OCI-LY3 (cell line): Measurements from ENCODE around the gene GALNT10.

Experiments
- H2AFZ ChIP-seq: fragments of 200-600, 300-600 bp; shearing (Covaris generic); 2 replicates; pipeline ENCODE4 v1.6.0; 2014; ENCODE audit warnings: antibody characterized with exemption, low read depth, low read length
- H3K27ac ChIP-seq: fragments of 200-600, 300-600 bp; sonication (generic); 2 replicates; pipeline ENCODE4 v1.5.1; 2014; ENCODE audit warnings: mild to moderate bottlenecking, low read length, moderate library complexity, mixed read lengths
- H3K27me3 ChIP-seq: fragments of 200-600, 300-600 bp; sonication (generic); 2 replicates; pipeline ENCODE4 v1.6.1; 2014; ENCODE audit warnings: low read depth, low read length, mixed read lengths
- H3K36me3 ChIP-seq: fragments of 200-600, 300-600 bp; sonication (generic); replicated peaks from 2 replicates; pipeline ENCODE3; 2014; ENCODE audit warnings: low read depth, low read length, mixed read lengths
- H3K4me1 ChIP-seq: fragments of 300-600, 200-600 bp; sonication (generic); 2 replicates; pipeline ENCODE4 v1.6.1; 2014; ENCODE audit warnings: low read length, mixed read lengths
- H3K4me2 ChIP-seq: fragments of 200-600, 300-600 bp; sonication (generic); 2 replicates; pipeline ENCODE4 v1.6.1; 2014; ENCODE audit warnings: low read length, mixed read lengths
- H3K4me3 ChIP-seq: fragments of 300-600, 200-600 bp; sonication (generic); 2 replicates; pipeline ENCODE4 v1.5.1; 2014; ENCODE audit warnings: antibody characterized with exemption, mild to moderate bottlenecking, low read length, moderate library complexity
- H3K79me2 ChIP-seq: fragments of 300-600, 200-600 bp; shearing (Covaris generic); 2 replicates; pipeline ENCODE4 v1.6.1; 2014; ENCODE audit warnings: mild to moderate bottlenecking, low read length, mixed read lengths
- H3K9ac ChIP-seq: fragments of 300-600, 200-600 bp; shearing (Covaris generic); 2 replicates; pipeline ENCODE4 v1.6.0; 2014; ENCODE audit warnings: mild to moderate bottlenecking, low read length, moderate library complexity
- H3K9me3 ChIP-seq: fragments of 200-600, 300-600 bp; shearing (Covaris generic); 2 replicates; pipeline ENCODE4 v1.6.1; 2014; ENCODE audit warnings: low read length, mixed read lengths; ENCODE audit not compliant: insufficient read depth
- H4K20me1 ChIP-seq: fragments of 200-600, 300-600 bp; sonication (generic); 2 replicates; pipeline ENCODE4 v1.6.1; 2016; ENCODE audit warnings: low read length, mixed read lengths; ENCODE audit not compliant: insufficient read depth
- EZH2phosphoT487 ChIP-seq: fragments of 200-600 bp; shearing (Covaris generic); IDR thresholded peaks from 2 replicates; pipeline ENCODE4 v1.6.1; 2018; ENCODE audit warnings: antibody characterized with exemption, mixed run types, low read depth
- TF ChIP-seq, protein P1 (sequence below): fragments of 200-600, 300-600 bp; sonication (generic); IDR thresholded peaks from 2 replicates; pipeline ENCODE4 v1.5.1; 2014; ENCODE audit warnings: antibody characterized with exemption, low read length, low read depth

GALNT10 gene

DNA sequence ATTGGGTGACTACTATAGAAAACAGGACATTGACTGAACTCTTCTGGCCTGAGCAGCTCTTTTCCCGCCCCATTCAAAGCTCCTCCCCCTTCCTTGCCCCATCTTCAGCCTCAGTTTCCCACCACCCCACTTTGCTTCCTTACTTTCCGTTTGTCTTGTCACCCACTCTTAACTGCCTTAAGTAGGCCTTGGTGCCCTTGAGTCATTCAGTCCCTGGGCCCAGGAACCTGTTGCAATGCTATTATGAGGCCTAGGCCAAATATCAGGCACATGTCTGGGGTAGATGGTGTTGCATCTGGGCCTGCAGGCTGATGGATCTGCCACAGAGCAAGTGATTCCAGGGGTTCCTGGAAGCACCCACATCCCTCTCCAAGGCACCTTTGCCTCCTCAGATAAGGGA lies 17.7 kb upstream of the GALNT10 start:
- H3K9ac ChIP-seq: no peak overlapping the region
- no peaks in the 10 kb centered on the region for H3K79me2 ChIP-seq
- no peak overlapping the region for H2AFZ ChIP-seq
- no peak overlapping the region for H3K4me3 ChIP-seq
- H3K4me2 ChIP-seq: no peak overlapping the region
- no peak for TF ChIP-seq EZH2phosphoT487
- TF ChIP-seq, protein P1, sequence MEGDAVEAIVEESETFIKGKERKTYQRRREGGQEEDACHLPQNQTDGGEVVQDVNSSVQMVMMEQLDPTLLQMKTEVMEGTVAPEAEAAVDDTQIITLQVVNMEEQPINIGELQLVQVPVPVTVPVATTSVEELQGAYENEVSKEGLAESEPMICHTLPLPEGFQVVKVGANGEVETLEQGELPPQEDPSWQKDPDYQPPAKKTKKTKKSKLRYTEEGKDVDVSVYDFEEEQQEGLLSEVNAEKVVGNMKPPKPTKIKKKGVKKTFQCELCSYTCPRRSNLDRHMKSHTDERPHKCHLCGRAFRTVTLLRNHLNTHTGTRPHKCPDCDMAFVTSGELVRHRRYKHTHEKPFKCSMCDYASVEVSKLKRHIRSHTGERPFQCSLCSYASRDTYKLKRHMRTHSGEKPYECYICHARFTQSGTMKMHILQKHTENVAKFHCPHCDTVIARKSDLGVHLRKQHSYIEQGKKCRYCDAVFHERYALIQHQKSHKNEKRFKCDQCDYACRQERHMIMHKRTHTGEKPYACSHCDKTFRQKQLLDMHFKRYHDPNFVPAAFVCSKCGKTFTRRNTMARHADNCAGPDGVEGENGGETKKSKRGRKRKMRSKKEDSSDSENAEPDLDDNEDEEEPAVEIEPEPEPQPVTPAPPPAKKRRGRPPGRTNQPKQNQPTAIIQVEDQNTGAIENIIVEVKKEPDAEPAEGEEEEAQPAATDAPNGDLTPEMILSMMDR: no peak
- H3K9me3 ChIP-seq: no peaks in the 10 kb centered on the region
- peaks cover 3% of the 10 kb centered on the region; the same call in 1 of the 2 replicates for H3K27me3 ChIP-seq
- no peaks in the 10 kb centered on the region for H4K20me1 ChIP-seq
- H3K36me3 ChIP-seq: no peaks in the 10 kb centered on the region
- no peak overlapping the region for H3K27ac ChIP-seq
- no peaks in the 10 kb centered on the region for H3K4me1 ChIP-seq

DNA sequence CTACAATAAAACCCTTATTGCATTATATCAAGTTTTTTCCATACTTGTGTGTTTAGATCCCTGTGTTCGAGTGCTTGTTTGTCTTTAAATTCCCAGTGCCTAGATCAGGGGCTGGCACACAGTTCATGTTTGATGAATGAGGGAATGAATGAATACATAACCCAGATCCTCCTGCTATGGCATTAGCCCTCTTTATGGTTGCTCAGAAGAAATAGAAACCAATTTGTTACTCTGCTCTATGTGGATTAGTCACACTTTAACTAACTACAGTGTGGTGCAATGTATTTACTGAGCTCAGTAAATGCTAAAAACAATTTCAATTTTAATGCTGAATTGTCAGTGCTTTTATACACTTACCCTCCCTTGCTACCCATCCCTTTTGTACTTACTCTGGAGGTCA lies 16.4 kb upstream of the GALNT10 start:
- H3K9me3 ChIP-seq: no peaks in the 10 kb centered on the region
- H3K27me3 ChIP-seq: peaks cover 12% of the 10 kb centered on the region
- no peak overlapping the region for H3K9ac ChIP-seq
- H3K36me3 ChIP-seq: no peaks in the 10 kb centered on the region
- TF ChIP-seq EZH2phosphoT487: no peak
- TF ChIP-seq, protein P1: no peak
- no peak overlapping the region for H2AFZ ChIP-seq
- H3K27ac ChIP-seq: no peak overlapping the region
- H3K79me2 ChIP-seq: no peaks in the 10 kb centered on the region
- H3K4me3 ChIP-seq: no peak overlapping the region
- no peaks in the 10 kb centered on the region for H4K20me1 ChIP-seq
- no peak overlapping the region for H3K4me2 ChIP-seq
- no peaks in the 10 kb centered on the region for H3K4me1 ChIP-seq

DNA sequence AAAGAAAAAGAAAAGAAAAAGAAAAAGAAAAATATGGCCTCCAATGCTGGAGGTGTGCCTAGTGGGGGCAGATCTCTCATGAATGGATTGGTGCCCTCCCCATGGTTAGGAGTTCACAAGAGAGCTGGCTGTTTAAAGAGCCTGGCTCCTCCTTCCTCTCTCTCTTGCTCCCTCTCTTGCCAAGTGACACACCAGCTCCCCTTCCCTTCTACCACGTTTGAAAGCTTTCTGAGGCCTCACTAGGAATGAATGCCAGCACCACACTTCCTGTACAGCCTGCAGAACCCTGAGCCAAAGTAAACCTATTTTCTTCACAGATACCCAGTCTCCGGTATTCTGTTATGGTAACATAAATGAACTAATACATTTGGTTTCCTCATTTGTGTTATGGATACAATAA lies 14.4 kb upstream of the GALNT10 start:
- Histone ChIP-seq H3K9ac (no peak overlapping the region), H3K4me1 (no peaks in the 10 kb centered on the region), H3K27ac (no peak overlapping the region), H3K4me2 (no peak overlapping the region), H3K4me3 (no peak overlapping the region), H2AFZ (no peak overlapping the region), H3K27me3 (peaks cover 15% of the 10 kb centered on the region), H3K9me3 (no peaks in the 10 kb centered on the region), H3K79me2 (no peaks in the 10 kb centered on the region), H4K20me1 (no peaks in the 10 kb centered on the region), H3K36me3 (no peaks in the 10 kb centered on the region)
- TF ChIP-seq, protein P1: no peak
- no peak for TF ChIP-seq EZH2phosphoT487

DNA sequence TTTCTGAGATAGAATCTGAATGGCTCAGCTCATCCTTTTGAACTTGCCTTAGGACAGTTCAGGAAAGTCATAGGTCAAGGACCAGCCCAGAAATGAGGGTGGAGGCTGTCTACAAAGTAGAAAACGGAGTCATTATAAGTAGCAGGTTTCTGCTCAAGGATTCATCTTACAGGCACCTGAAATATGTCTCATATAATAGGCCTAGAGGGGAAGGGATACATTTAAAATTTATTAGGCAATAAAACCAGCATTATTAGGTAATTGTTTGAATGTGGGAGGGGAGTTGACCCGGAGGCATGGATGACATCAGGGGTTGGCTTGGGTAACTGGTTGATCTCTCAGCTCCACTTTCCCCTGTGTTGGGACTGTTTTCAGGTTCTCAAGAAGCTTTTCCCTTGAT lies 11.9 kb upstream of the GALNT10 start:
- H3K4me1 ChIP-seq: no peaks in the 10 kb centered on the region

More for the DNA sequence above, 11.9 kb upstream of the GALNT10 start:
- TF ChIP-seq, protein P1: no peak
- no peak for TF ChIP-seq EZH2phosphoT487
- Histone ChIP-seq H3K27me3 (peaks cover 15% of the 10 kb centered on the region), H4K20me1 (no peaks in the 10 kb centered on the region), H3K4me2 (no peak overlapping the region), H3K27ac (no peak overlapping the region), H3K36me3 (no peaks in the 10 kb centered on the region), H3K4me3 (no peak overlapping the region), H2AFZ (no peak overlapping the region), H3K79me2 (no peaks in the 10 kb centered on the region), H3K9ac (no peak overlapping the region), H3K9me3 (no peaks in the 10 kb centered on the region)
